Lung microvascular endothelial cell (primary cell): Measurements from ENCODE around the gene OR1E2. TPM values are rescaled to one million over a fixed set of nuclear protein-coding genes. Genes with fewer than 3 reads are reported as not detected.
"Not testable (repeated sequence)": the region's sequence is repeated elsewhere in the genome, so short reads cannot be mapped to it uniquely, and the experiment has no call there.

Experiments
- DNase-seq, 2 donors: peaks; one replicate each; pipeline versions ENCODE4 v3.0.0 to v3.0.0-alpha.2; 2010; ENCODE audit warnings: low read depth in 2 of 2
- total RNA-seq: library from RNA; depleted of rRNA; stranded (reverse); fragments of >200 nt; gene quantifications from 2 replicates; pipeline ENCODE4 v1.2.1, GENCODE V29; 2014

OR1E2 gene
- total RNA-seq, 1 donor from 2014 or later = not detected

GRCh38 chr17:3397801-3398200 is 35.8 kb downstream of the OR1E2 start:
- DNase-seq = not testable (repeated sequence)

GRCh38 chr17:3389791-3390190 is 43.9 kb downstream of the OR1E2 start:
- DNase-seq = no peak

- DNase-seq = no peak
These were observed 47.5 kb downstream of the OR1E2 start, which contains the start of gene OR3A2 for GRCh38 chr17:3385869-3386816. Gene OR3A2, minus strand, starts transcription at chr17:3386308.

Other genes starting within 250 kb of the OR1E2 start
- gene OR1A2, start 236.3 kb downstream of the OR1E2 start, total RNA-seq = not detected in 2 replicates
- gene OR1A1, start 226.2 kb downstream of the OR1E2 start, total RNA-seq = not detected in 2 replicates
- gene OR3A1, start 135.5 kb downstream of the OR1E2 start, total RNA-seq = not detected in 2 replicates
- not detected in 2 replicates for gene OR3A2, start 47.5 kb downstream of the OR1E2 start, total RNA-seq
- gene OR1E1, start 35.4 kb downstream of the OR1E2 start, total RNA-seq = not detected in 2 replicates
- gene OR3A3, start 22.5 kb downstream of the OR1E2 start, total RNA-seq = not detected in 2 replicates
- 1.6 TPM in 1 of 2 replicates, not detected in the other for gene SPATA22, start 38.0 kb upstream of the OR1E2 start, total RNA-seq
- gene ASPA, start 42.2 kb upstream of the OR1E2 start, total RNA-seq = not detected in 2 replicates
- under 0.01 TPM in 1 of 2 replicates, not detected in the other for gene TRPV3, start 124.0 kb upstream of the OR1E2 start, total RNA-seq
- gene TRPV1, start 175.6 kb upstream of the OR1E2 start, total RNA-seq = 0.44 and 0.79 TPM in 2 replicates
- gene SHPK, start 202.4 kb upstream of the OR1E2 start, total RNA-seq = 12.0 and 15.7 TPM in 2 replicates
- gene CTNS, start 202.9 kb upstream of the OR1E2 start, total RNA-seq = 13.3 and 23.4 TPM in 2 replicates
- gene TAX1BP3, start 234.7 kb upstream of the OR1E2 start, total RNA-seq = 176 and 204 TPM in 2 replicates
- 13.9 and 18.3 TPM in 2 replicates for gene EMC6, start 235.0 kb upstream of the OR1E2 start, total RNA-seq